Stomach (tissue), 4 donors: ENCODE results near the gene GYG1.

ENCODE experiments used
- CTCF ChIP-seq, 7 experiments: fragments of 450-650 bp in 4 of 7; fragments of 200-600 bp in 3 of 7; sonication (generic) in 3 of 7; IDR thresholded peaks; one replicate each; pipeline ENCODE4 v1.5.1; 2016 to 2019; ENCODE audit warnings: antibody characterized with exemption in 7 of 7, control low read depth in 2 of 7, mild to moderate bottlenecking in 1 of 7
- EP300 ChIP-seq: sonication (generic); formaldehyde crosslinking; IDR thresholded peaks from one replicate; pipeline ENCODE4 v1.6.1; 2017; ENCODE audit warnings: antibody characterized with exemption
- POLR2A ChIP-seq, 4 donors: fragments of 450-650 bp; IDR thresholded peaks; one replicate each; pipeline ENCODE4 v1.6.1; 2016; ENCODE audit warnings: antibody characterized with exemption in 4 of 4, control low read depth in 2 of 4, mild to moderate bottlenecking in 1 of 4, moderate library complexity in 1 of 4
- POLR2AphosphoS5 ChIP-seq, 3 donors: sonication (generic); formaldehyde crosslinking; IDR thresholded peaks; one replicate each; pipeline ENCODE4 v1.6.1; 2016; ENCODE audit warnings: antibody characterized with exemption in 3 of 3

DNA sequence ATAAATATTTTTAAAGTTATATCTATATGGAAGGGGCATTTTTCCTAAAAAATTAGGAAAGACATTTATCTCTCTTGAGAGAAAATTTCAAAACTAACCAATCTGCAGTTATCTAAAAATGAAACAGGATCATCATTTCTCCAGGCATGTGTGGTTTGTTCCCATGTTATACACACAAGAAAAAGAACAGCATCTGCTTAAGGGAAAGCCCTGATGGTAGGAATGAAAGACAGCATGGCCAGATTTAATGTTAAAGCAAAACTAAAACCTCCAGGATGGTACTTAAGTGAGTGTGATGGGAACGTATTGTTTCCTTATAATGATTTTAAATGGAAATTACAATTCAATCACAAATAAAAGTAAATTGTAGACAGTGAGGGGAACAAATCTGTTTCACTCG, 46.2 kb upstream of the GYG1 start:
- TF ChIP-seq CTCF (IDR thresholded peaks at IDR 0.05) (no peak), POLR2A (IDR thresholded peaks at IDR 0.05) (no peak), POLR2AphosphoS5 (IDR thresholded peaks at IDR 0.05) (no peak), EP300 (no peak)
